A673 (cell line): ENCODE measurements around the gene KPNB1. TPM values are rescaled to one million over a fixed set of nuclear protein-coding genes. Genes with fewer than 3 reads are reported as not detected.

Experiments used
- BruUV-seq: library from RNA; stranded (reverse); fragments of 400-500 nt; replicated peaks from 2 replicates; lab custom pipeline; 2021; lab: Mats Ljungman, UMichigan
- CTCF ChIA-PET: fragments of 300-600 bp; sonication (Branson Sonifier 250); formaldehyde crosslinking; loops from one replicate; lab custom pipeline; 2022; ENCODE audit warnings: antibody characterized with exemption; lab: Charles Lee
- POLR2A ChIA-PET: fragments of 300-600 bp; sonication (Branson Sonifier 250); formaldehyde crosslinking; loops from one replicate; lab custom pipeline; 2022; ENCODE audit warnings: antibody characterized with exemption; ENCODE audit not compliant: low non-redundant PET; lab: Charles Lee
- DNase-seq: peaks from one replicate; pipeline ENCODE4 v3.0.0-alpha.2; 2015; ENCODE audit warnings: low spot score
- H3K27ac ChIP-seq: fragments of 200-600 bp; sonication (generic); 2 replicates; pipeline ENCODE4 v1.5.1; 2016; ENCODE audit warnings: mixed run types, low read depth, mild to moderate bottlenecking, mixed read lengths, antibody characterized with exemption, low read length; ENCODE audit not compliant: poor library complexity, severe bottlenecking
- H3K27me3 ChIP-seq: fragments of 200-600 bp; sonication (generic); replicated peaks from 2 replicates; pipeline ENCODE4 v1.6.1; 2017; ENCODE audit warnings: mixed run types, low read depth, mild to moderate bottlenecking, mixed read lengths, antibody characterized with exemption, low read length; ENCODE audit not compliant: insufficient read depth, poor library complexity
- H3K36me3 ChIP-seq: fragments of 200-600 bp; sonication (generic); 2 replicates; pipeline ENCODE4 v1.6.1; 2016; ENCODE audit warnings: mixed run types, mild to moderate bottlenecking, mixed read lengths, antibody characterized with exemption, low read length; ENCODE audit not compliant: insufficient read depth, poor library complexity, severe bottlenecking
- H3K4me1 ChIP-seq: fragments of 200-600 bp; sonication (generic); 2 replicates; pipeline ENCODE4 v1.6.1; 2017; ENCODE audit warnings: mixed run types, mild to moderate bottlenecking, mixed read lengths, antibody characterized with exemption, low read length; ENCODE audit not compliant: insufficient read depth, poor library complexity, severe bottlenecking
- H3K4me3 ChIP-seq: fragments of 200-600 bp; sonication (generic); 2 replicates; pipeline ENCODE4 v1.5.1; 2016; ENCODE audit warnings: low read depth, mixed run types, mild to moderate bottlenecking, mixed read lengths, low read length; ENCODE audit not compliant: poor library complexity, severe bottlenecking
- H3K9me3 ChIP-seq: fragments of 200-600 bp; sonication (generic); 2 replicates; pipeline ENCODE4 v1.6.1; 2016; ENCODE audit warnings: mixed run types, low read depth, mild to moderate bottlenecking, mixed read lengths, antibody characterized with exemption, low read length; ENCODE audit not compliant: poor library complexity, severe bottlenecking
- EZH2 ChIP-seq: fragments of 200-600 bp; sonication (generic); IDR thresholded peaks from 2 replicates; pipeline ENCODE4 v1.6.1; 2017; ENCODE audit warnings: borderline replicate concordance, low read depth, mild to moderate bottlenecking, mixed read lengths, antibody characterized with exemption, low read length; ENCODE audit not compliant: poor library complexity, severe bottlenecking
- intact Hi-C: fragments of 100-400 bp; cut with micrococcal nuclease; formaldehyde crosslinking; loops from one replicate; pipeline ENCODE4 v1.10.0; 2022; ENCODE audit not compliant: unreplicated experiment
- total RNA-seq: library from RNA; stranded (reverse); gene quantifications from 2 replicates; pipeline ENCODE4 v1.2.3, GENCODE V29; 2021
- TF ChIP-seq, protein P1 (sequence below): fragments of 300-800, 200-600 bp; sonication (generic); conservative IDR thresholded peaks from 2 replicates; pipeline ENCODE4 v1.5.1; 2017; ENCODE audit warnings: low read depth, mild to moderate bottlenecking, antibody characterized with exemption, low read length, moderate library complexity, mixed read lengths

KPNB1 gene
- total RNA-seq, 1 experiment from 2014 or later = 429 TPM

DNA sequence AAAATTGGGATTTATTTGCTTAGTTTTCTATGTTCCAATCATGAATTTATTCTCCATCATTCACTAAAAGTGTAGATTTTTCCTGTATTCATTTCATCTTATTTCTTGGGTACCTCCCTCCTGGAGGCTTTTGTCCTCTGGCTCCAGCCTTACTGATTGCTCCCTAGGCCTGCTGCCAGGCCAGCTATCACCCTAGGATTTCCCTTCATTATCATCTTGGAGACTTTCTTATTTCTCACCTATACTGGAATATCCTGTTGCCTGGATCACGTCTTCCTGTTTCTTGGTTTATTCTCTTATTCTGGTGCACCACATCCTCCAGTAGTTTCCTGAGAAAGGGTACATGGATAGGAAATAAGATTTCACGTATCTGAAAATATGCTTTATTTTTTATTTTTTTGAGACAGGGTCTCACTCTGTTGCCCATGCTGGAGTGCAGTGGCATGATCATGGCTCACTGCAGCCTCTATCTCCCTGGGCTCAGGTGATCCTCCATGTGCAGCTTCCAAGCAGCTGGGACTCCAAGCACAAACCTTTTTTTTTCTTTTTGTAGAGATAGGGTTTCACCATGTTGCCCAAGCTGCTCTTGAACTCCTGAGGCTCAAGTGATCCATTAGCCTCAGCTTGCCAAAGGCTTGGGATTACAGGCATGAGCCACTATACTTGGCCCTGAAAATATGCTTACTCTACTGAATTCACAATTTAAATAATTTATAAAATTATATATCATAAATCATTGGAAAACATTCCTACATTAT, 13.3 kb upstream of the KPNB1 start:
- no TSS peak for BruUV-seq
- intact Hi-C loops = no loop called here
- no peaks in the 10 kb centered on the region for H3K27me3 ChIP-seq
- TF ChIP-seq, protein P1, sequence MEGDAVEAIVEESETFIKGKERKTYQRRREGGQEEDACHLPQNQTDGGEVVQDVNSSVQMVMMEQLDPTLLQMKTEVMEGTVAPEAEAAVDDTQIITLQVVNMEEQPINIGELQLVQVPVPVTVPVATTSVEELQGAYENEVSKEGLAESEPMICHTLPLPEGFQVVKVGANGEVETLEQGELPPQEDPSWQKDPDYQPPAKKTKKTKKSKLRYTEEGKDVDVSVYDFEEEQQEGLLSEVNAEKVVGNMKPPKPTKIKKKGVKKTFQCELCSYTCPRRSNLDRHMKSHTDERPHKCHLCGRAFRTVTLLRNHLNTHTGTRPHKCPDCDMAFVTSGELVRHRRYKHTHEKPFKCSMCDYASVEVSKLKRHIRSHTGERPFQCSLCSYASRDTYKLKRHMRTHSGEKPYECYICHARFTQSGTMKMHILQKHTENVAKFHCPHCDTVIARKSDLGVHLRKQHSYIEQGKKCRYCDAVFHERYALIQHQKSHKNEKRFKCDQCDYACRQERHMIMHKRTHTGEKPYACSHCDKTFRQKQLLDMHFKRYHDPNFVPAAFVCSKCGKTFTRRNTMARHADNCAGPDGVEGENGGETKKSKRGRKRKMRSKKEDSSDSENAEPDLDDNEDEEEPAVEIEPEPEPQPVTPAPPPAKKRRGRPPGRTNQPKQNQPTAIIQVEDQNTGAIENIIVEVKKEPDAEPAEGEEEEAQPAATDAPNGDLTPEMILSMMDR = no peak
- TF ChIP-seq EZH2 = no peak
- H3K9me3 ChIP-seq = no peaks in the 10 kb centered on the region
- ChIA-PET POLR2A (no interaction called here), CTCF (no interaction called here)
- no peaks in the 10 kb centered on the region for H3K4me1 ChIP-seq
- no peak overlapping the region for H3K27ac ChIP-seq
- no peak for DNase-seq
- no peaks in the 10 kb centered on the region for H3K36me3 ChIP-seq
- H3K4me3 ChIP-seq = no peak overlapping the region

- no peak for DNase-seq
- Histone ChIP-seq H3K9me3 (no peaks in the 10 kb centered on the region), H3K27me3 (no peaks in the 10 kb centered on the region), H3K4me1 (no peaks in the 10 kb centered on the region), H3K27ac (no peak overlapping the region), H3K4me3 (no peak overlapping the region), H3K36me3 (no peaks in the 10 kb centered on the region)
- POLR2A ChIA-PET = no interaction called here
- CTCF ChIA-PET = no interaction called here
- intact Hi-C loops = no loop called here
- no TSS peak for BruUV-seq
- no peak for TF ChIP-seq EZH2
- TF ChIP-seq, protein P1 = no peak
These were observed 10.8 kb upstream of the KPNB1 start for GRCh38 chr17:47638903-47639302.

- no peak overlapping the region for H3K4me3 ChIP-seq
- H3K9me3 ChIP-seq = no peaks in the 10 kb centered on the region
- no peaks in the 10 kb centered on the region for H3K36me3 ChIP-seq
- H3K27me3 ChIP-seq = no peaks in the 10 kb centered on the region
- H3K4me1 ChIP-seq = no peaks in the 10 kb centered on the region
- no TSS peak for BruUV-seq
- ChIA-PET POLR2A (no interaction called here), CTCF (no interaction called here)
- no peak overlapping the region for H3K27ac ChIP-seq
- DNase-seq = no peak
- intact Hi-C loops = no loop called here
- TF ChIP-seq, protein P1 = no peak
These were observed 9.6 kb upstream of the KPNB1 start for GRCh38 chr17:47640076-47640475.
